GM19372 (cell line): ENCODE results near the gene NAA15.
"Not testable (repeated sequence)": the region's sequence is repeated elsewhere in the genome, so short reads cannot be mapped to it uniquely, and the experiment has no call there.

Experiments used
- ATAC-seq: cut with Tn5 transposase; IDR thresholded peaks from one replicate; pipeline ENCODE4 v1.9.1; 2021; ENCODE audit warnings: mild to moderate bottlenecking, low read depth, moderate library complexity; ENCODE audit not compliant: unreplicated experiment

NAA15 gene

GRCh38 chr4:139333046-139333445, 31.7 kb downstream of the NAA15 start:
- ATAC-seq = no peak

DNA sequence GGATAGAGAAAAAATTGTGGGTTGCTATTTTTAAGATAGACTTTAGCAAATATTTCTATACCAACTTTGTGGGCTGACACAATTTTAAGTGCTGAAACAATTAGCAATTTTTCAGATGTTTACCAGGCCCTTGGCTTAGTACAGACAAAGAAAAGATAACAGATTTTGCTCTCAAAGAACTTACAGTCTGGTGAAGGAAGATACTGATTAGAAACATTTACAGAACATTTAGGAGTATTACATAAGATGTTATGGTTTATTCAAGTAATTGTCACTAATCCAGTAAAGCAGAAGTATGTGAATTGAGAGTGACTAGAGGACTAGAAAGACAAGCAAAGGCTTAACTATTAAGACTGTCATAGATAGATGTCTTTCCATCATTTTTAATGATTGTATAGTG, 36.3 kb downstream of the NAA15 start:
- ATAC-seq = no peak

GRCh38 chr4:139361301-139361700, 60.0 kb downstream of the NAA15 start:
- no peak for ATAC-seq

- ATAC-seq = no peak
Measured at GRCh38 chr4:139367421-139368090, 66.3 kb downstream of the NAA15 start.

- ATAC-seq = no peak
Measured at GRCh38 chr4:139368998-139369397, 67.7 kb downstream of the NAA15 start.

DNA sequence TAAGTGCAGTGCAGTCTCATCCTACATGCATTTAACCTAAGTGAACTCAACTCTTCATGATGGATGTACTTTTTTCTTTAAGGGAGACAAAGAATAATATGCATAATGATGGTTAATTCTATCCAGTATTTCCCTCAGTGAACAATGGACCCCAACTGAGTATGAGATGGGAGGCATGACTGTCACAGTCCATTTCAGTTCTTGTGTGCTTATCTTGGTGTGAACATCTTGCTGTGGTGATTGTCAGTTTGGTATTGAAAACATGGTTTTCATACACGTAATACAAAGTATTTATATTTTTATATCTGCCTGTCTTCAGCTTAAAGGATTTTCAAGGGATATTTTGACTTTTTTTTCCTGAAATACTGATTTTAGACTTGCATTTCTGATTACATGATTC, 72.9 kb downstream of the NAA15 start:
- ATAC-seq = no peak

DNA sequence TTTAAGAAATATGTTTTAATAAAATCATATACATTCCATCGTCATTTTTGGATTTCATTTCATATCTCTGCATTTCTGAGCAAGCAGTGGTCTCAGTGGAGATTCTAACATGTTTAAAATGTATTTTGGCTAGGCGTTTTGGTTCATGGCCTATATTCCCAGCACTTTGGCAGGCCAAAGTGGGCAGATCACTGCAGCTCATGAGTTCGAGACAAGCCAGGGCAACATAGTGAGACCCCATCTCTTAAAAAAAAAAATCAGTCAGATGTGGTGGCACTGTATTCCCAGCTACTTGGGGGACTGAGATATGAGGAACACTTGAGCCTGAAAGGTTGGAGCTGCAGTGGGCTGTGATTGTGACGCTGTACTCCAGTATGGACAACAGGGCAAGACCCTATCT, 85.1 kb downstream of the NAA15 start:
- no peak for ATAC-seq

GRCh38 chr4:139389102-139389501, 87.8 kb downstream of the NAA15 start:
- no peak for ATAC-seq

DNA sequence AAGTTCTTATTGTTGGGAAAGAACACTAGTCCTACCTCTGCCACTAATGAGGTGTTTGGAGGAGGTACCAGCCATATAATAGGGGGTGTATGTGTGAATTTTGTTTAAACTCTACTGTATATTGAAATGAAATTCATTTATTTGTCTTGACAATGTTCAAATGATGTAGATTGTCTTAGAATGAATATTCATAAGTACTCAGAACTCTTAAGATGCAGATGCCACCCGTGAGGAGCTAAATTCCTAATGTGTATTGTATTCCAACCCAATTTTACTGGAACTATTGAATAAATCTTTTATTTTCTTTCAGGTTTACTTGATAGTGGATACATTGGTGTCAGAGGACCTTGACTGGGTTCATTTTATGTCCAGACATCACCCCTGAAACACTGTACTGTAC, 88.7 kb downstream of the NAA15 start:
- ATAC-seq = no peak

GRCh38 chr4:139391731-139392130, 90.4 kb downstream of the NAA15 start:
- ATAC-seq = no peak

GRCh38 chr4:139392797-139393196, 91.5 kb downstream of the NAA15 start:
- no peak for ATAC-seq

DNA sequence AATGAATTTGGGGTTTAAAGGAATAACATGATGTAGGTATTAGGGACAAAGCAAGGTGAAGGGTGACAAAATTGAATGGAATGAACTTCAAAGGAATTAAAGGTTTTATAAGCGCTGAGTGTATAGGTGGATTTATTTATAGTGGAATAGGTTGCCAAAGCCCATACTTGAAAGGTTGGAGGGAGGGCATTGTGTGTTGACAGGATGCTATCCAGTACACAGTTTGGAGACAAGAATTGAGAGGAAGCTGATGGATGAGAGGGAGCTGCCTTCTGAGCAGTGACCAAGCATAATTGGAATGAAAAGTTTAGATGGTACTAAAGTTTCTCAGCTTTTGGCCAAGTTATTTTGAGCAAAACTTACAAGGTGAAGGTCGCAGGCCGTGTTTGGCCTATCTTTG, 100.1 kb downstream of the NAA15 start:
- no peak for ATAC-seq

DNA sequence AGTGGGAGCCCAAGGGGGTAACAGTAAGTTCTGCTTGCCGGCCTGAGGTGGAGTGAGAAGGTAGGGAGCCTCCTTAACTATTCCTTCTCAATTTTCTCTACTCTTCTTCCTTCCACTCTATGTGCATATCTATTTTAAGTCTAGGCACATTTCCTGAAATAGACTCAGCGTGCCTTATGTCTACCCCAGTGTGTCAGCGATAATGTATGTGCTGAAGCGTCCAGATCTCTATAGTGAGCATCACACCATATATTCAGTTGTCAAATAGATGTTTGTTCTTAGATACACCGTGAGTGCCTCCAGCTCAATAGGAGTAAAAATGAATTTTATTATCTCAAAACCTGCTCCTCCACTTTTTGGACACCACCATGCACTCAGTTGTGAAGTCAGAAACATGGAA, 101.1 kb downstream of the NAA15 start:
- no peak for ATAC-seq

DNA sequence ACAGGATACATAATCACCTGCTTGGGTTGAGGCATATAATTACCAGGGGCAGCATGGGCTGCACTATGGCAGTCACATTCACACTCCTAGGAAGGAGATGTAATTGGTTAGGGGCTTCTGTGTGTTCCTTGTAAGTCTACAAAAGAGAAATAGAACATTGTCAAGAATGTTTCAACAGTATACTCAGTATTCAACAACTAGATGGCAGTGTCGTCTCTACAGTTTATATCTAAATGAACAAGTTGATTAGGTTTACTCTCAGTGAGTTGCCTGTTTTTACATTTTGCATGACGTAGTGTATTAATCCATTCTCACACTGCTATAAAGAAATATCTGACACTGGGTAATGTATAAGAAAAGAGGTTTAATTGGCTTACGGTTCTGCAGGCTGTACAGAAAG, 102.2 kb downstream of the NAA15 start:
- ATAC-seq = no peak

GRCh38 chr4:139410312-139410711, 109.0 kb downstream of the NAA15 start:
- no peak for ATAC-seq

GRCh38 chr4:139414671-139415210, 113.4 kb downstream of the NAA15 start:
- ATAC-seq = not testable (repeated sequence)

DNA sequence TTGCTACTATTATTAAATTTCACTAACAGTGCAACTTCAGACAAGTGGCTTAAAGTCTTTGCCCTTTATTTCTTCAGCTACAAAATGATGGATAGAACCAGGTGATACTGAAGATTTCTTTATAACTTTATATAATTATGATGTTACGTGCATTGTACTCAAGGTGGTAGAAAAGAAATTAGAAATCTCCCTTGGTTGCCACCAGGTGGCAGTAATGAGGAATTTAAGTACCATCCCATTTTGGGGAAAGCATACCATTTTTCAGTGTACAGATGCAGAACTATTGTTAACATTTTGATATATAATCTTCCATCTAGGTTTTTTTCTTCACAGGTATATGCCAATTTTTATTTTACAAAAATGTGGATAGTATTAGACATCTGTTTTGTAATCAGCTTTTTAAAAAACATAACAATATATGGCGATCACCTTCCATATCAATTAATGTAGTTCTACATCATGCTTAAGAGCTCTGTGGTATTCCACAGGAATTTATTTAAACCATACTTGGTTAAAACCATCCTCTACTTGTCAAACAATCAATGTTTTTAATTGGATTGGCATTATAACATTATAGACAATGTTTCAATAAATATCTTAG, 114.9 kb downstream of the NAA15 start:
- no peak for ATAC-seq

- ATAC-seq = no peak
Measured at GRCh38 chr4:139419388-139419914, 118.1 kb downstream of the NAA15 start.

DNA sequence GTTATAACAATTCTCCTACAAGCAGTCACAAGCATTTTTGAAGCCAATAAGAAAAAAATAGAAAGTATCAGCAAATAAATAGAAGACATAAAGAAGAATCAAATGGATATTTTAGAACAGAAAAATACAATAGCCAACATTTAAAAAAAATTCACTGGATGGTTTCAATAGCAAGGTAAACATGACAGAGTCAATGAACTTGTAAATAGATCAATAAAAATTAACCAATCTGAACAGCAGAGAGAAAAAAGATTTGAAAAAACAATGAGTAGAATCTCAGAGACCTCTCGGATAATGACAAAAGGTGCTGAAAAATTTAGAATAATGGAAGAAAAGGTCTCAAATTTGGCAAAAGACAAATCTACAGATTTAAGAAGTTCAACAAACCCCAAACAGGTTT, 119.3 kb downstream of the NAA15 start:
- ATAC-seq = no peak

- no peak for ATAC-seq
Measured at GRCh38 chr4:139436122-139436521, 134.8 kb downstream of the NAA15 start.

- no peak for ATAC-seq
Measured at GRCh38 chr4:139438141-139438540, 136.8 kb downstream of the NAA15 start.

DNA sequence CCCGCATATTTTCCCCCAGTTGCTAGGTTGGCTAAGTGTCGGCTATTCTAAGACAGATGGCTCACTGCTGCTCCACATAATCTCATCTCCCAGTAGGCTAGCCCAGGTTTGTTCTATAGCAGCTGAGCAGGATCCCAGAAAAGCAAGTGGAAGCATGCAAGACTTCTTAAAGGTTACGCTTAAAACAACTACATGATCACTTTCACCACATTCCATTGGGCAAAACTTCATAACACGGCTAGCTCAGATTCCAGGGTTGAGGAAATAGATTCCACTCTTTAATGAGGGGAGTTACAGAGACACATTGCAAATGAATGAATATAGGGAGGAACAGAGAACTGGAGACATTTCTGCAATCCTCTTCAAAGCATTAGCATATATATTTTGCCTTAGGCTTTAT, 139.7 kb downstream of the NAA15 start:
- ATAC-seq = no peak
